HepG2 (cell line): ENCODE data around the gene RBFOX1. TPM values are rescaled to one million over a fixed set of nuclear protein-coding genes. Genes with fewer than 3 reads are reported as not detected.

Source experiments
- ATAC-seq: fragments of 200-7000 bp; cut with Tn5 transposase; 3 replicates; pipeline ENCODE4 v1.9.1; 2020; ENCODE audit warnings: mild to moderate bottlenecking, moderate library complexity
- BruUV-seq: library from RNA; stranded (reverse); fragments of 400-500 nt; replicated peaks from 2 replicates; lab custom pipeline; 2021; lab: Mats Ljungman, UMichigan
- CTCF ChIA-PET: fragments of 300-600 bp; formaldehyde crosslinking; extraction: SDS; loops from one replicate; lab custom pipeline; 2021; ENCODE audit warnings: low total read pairs, inconsistent platforms, low intra/inter-chr PET ratio; lab: Yijun Ruan, JAX
- POLR2A ChIA-PET: fragments of 350-600 bp; sonication (Branson Sonifier 250); formaldehyde crosslinking; loops from one replicate; lab custom pipeline; 2020; ENCODE audit warnings: antibody characterized with exemption, inconsistent platforms; lab: Yijun Ruan, JAX
- DNase-seq: peaks from one replicate; pipeline ENCODE4 v3.0.0-alpha.2; 2015; ENCODE audit warnings: low spot score
- FAIRE-seq: peaks from 3 replicates; lab custom pipeline; 2011; peaks lifted over from hg19 to GRCh38; lab: Jason Lieb, UNC
- H2AFZ ChIP-seq: one replicate; pipeline ENCODE4 v1.6.1; 2011; ENCODE audit warnings: low read length, inconsistent platforms
- H3K27ac ChIP-seq: fragments of 300-600 bp; 3 replicates; pipeline ENCODE4 v1.8.0; 2011; ENCODE audit warnings: mixed run types, mild to moderate bottlenecking, mixed read lengths, low read length, inconsistent platforms; ENCODE audit not compliant: insufficient read depth; ENCODE audit errors: extremely low read length
- H3K27me3 ChIP-seq, 2 experiments: fragments of 200-600 bp in 1 of 2; 2 replicates in 1 of 2; 3 replicates in 1 of 2; pipeline versions ENCODE4 v1.6.0 to v1.8.0; 2011; ENCODE audit warnings: low read length in 2 of 2, mild to moderate bottlenecking in 2 of 2, moderate library complexity in 2 of 2, inconsistent platforms in 1 of 2; ENCODE audit not compliant: insufficient read depth in 2 of 2, control insufficient read depth in 1 of 2
- H3K36me3 ChIP-seq, 2 experiments: fragments of 200-600 bp in 1 of 2; replicated peaks in 1 of 2; 2 replicates in 1 of 2; 3 replicates in 1 of 2; pipeline versions ENCODE4 v1.5.1 to v1.8.0; 2011; ENCODE audit warnings: low read length in 2 of 2, inconsistent platforms in 1 of 2; ENCODE audit not compliant: insufficient read depth in 2 of 2, control insufficient read depth in 1 of 2
- H3K4me1 ChIP-seq: 2 replicates; pipeline ENCODE4 v1.5.1; 2012; ENCODE audit warnings: low read length, inconsistent platforms; ENCODE audit not compliant: insufficient read depth
- H3K4me2 ChIP-seq: 2 replicates; pipeline ENCODE4 v1.6.0; 2011; ENCODE audit warnings: low read depth, low read length, inconsistent platforms
- H3K4me3 ChIP-seq, 3 experiments: fragments of 200-600 bp in 1 of 3; sonication (generic), shearing (Covaris generic) in 1 of 3; replicated peaks in 1 of 3; 2 replicates each; pipeline ENCODE4 v1.5.1; 2011 to 2016; ENCODE audit warnings: low read length in 3 of 3, inconsistent platforms in 2 of 3, low read depth in 2 of 3, mild to moderate bottlenecking in 2 of 3, control low read depth in 1 of 3, mixed read lengths in 1 of 3; ENCODE audit not compliant: insufficient read depth in 1 of 3
- H3K79me2 ChIP-seq: one replicate; pipeline ENCODE4 v1.6.1; 2011; ENCODE audit warnings: low read length, inconsistent platforms; ENCODE audit not compliant: insufficient read depth
- H3K9ac ChIP-seq: 2 replicates; pipeline ENCODE4 v1.6.0; 2011; ENCODE audit warnings: mild to moderate bottlenecking, low read depth, low read length, inconsistent platforms; ENCODE audit not compliant: insufficient read depth
- H3K9me3 ChIP-seq: 2 replicates; pipeline ENCODE4 v1.5.1; 2012; ENCODE audit warnings: mild to moderate bottlenecking, low read length
- H4K20me1 ChIP-seq: 2 replicates; pipeline ENCODE4 v1.6.0; 2011; ENCODE audit warnings: inconsistent platforms, mild to moderate bottlenecking, low read length, moderate library complexity; ENCODE audit not compliant: insufficient read depth
- HINFP ChIP-seq: sonication (generic); formaldehyde crosslinking; IDR thresholded peaks from 2 replicates; pipeline ENCODE4 v1.4.0; 2020; ENCODE audit warnings: low read depth, mild to moderate bottlenecking, missing genetic modification reagents
- HNRNPLL ChIP-seq: fragments of 200-400 bp; formaldehyde crosslinking; IDR thresholded peaks from 2 replicates; pipeline ENCODE4 v1.6.1; 2017; ENCODE audit warnings: mild to moderate bottlenecking, low read depth, low read length; ENCODE audit not compliant: poor library complexity, severe bottlenecking
- WGBS: methylation state at CpG from one replicate; pipeline ENCODE4 v1.1.6; 2017; ENCODE audit warnings: low lambda C conversion rate; 5-methylcytosine and 5-hydroxymethylcytosine counted together
- in situ Hi-C: cut with HindIII; loops from 2 replicates; pipeline ENCODE4 v1.10.0; 2017; ENCODE audit warnings: low pct_unique_long_range_greater_than_20kb; ENCODE audit not compliant: extremely low pct_ligation_motif_present
- intact Hi-C: fragments of 100-400 bp; cut with micrococcal nuclease; formaldehyde crosslinking; loops from one replicate; pipeline ENCODE4 v1.10.0; 2022; ENCODE audit not compliant: unreplicated experiment
- polyA plus RNA-seq, 8 experiments: library from polyadenylated mRNA; depleted of rRNA in 3 of 8; stranded (reverse) in 7 of 8; unstranded in 1 of 8; fragments of >200 nt; fragmentation: Illumina TruSeq in 4 of 8; extraction: Trizol in 4 of 8; gene quantifications; 2 replicates each; pipeline versions ENCODE4 v1.2.1 to v1.2.3, GENCODE V29; 2011 to 2016; ENCODE audit warnings: low read depth in 4 of 8, missing spikeins in 1 of 8, mixed read lengths in 1 of 8; ENCODE audit not compliant: insufficient read depth in 1 of 8
- total RNA-seq, 5 experiments: library from RNA; depleted of rRNA; stranded (reverse); fragments of >200 nt; fragmentation: Illumina TruSeq; extraction: Trizol; gene quantifications; 2 replicates each; pipeline ENCODE4 v1.2.3, GENCODE V29; 2016; ENCODE audit warnings: low read depth in 1 of 5
- TF ChIP-seq, protein P1 (sequence below): IDR thresholded peaks from 2 replicates; pipeline ENCODE4 v1.4.0; 2020; ENCODE audit warnings: mild to moderate bottlenecking, missing genetic modification reagents

Gene RBFOX1
- total and polyA plus RNA-seq, 2 of the 13 experiments (the other 11 are each of a cell fraction or from before 2014, with no cell fraction given): not detected

GRCh38 chr16:7518158-7518557 lies 185.5 kb downstream of the RBFOX1 start:
- no peaks in the 10 kb centered on the region for H3K36me3 ChIP-seq
- H4K20me1 ChIP-seq: no peaks in the 10 kb centered on the region
- H3K4me3 ChIP-seq: no peak overlapping the region
- ATAC-seq (no peak), FAIRE-seq (no peak), DNase-seq (no peak)
- in situ Hi-C loops (no loop called here), intact Hi-C loops (no loop called here)
- H3K79me2 ChIP-seq: no peaks in the 10 kb centered on the region
- ChIA-PET CTCF (no interaction called here), POLR2A (no interaction called here)
- H3K4me2 ChIP-seq: no peak overlapping the region
- 77% methylated on average over 25 of the region's 25 CpGs for WGBS
- no peak overlapping the region for H2AFZ ChIP-seq
- no peak overlapping the region for H3K9ac ChIP-seq
- BruUV-seq: no TSS peak
- H3K27ac ChIP-seq: no peak overlapping the region
- peaks cover 10% of the 10 kb centered on the region for H3K9me3 ChIP-seq
- no peaks in the 10 kb centered on the region for H3K27me3 ChIP-seq
- TF ChIP-seq, protein P1, sequence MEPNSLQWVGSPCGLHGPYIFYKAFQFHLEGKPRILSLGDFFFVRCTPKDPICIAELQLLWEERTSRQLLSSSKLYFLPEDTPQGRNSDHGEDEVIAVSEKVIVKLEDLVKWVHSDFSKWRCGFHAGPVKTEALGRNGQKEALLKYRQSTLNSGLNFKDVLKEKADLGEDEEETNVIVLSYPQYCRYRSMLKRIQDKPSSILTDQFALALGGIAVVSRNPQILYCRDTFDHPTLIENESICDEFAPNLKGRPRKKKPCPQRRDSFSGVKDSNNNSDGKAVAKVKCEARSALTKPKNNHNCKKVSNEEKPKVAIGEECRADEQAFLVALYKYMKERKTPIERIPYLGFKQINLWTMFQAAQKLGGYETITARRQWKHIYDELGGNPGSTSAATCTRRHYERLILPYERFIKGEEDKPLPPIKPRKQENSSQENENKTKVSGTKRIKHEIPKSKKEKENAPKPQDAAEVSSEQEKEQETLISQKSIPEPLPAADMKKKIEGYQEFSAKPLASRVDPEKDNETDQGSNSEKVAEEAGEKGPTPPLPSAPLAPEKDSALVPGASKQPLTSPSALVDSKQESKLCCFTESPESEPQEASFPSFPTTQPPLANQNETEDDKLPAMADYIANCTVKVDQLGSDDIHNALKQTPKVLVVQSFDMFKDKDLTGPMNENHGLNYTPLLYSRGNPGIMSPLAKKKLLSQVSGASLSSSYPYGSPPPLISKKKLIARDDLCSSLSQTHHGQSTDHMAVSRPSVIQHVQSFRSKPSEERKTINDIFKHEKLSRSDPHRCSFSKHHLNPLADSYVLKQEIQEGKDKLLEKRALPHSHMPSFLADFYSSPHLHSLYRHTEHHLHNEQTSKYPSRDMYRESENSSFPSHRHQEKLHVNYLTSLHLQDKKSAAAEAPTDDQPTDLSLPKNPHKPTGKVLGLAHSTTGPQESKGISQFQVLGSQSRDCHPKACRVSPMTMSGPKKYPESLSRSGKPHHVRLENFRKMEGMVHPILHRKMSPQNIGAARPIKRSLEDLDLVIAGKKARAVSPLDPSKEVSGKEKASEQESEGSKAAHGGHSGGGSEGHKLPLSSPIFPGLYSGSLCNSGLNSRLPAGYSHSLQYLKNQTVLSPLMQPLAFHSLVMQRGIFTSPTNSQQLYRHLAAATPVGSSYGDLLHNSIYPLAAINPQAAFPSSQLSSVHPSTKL (CRISPR knock-in tag): no peak
- peak; percentile 26 for TF ChIP-seq HNRNPLL
- no peak for TF ChIP-seq HINFP
- no peaks in the 10 kb centered on the region for H3K4me1 ChIP-seq
